PC-3 (cell line): ENCODE measurements around the gene CCNL1. TPM values are rescaled to one million over a fixed set of nuclear protein-coding genes. Genes with fewer than 3 reads are reported as not detected.

Source experiments
- ATAC-seq: fragments of 200-7000 bp; cut with Tn5 transposase; 2 replicates; pipeline ENCODE4 v1.9.1; 2020; ENCODE audit warnings: mild to moderate bottlenecking, moderate library complexity
- BruUV-seq: library from RNA; stranded (reverse); fragments of 400-500 nt; replicated peaks from 2 replicates; lab custom pipeline; 2021; lab: Mats Ljungman, UMichigan
- CTCF ChIA-PET: fragments of 300-600 bp; sonication (Branson Sonifier 250); formaldehyde crosslinking; loops from one replicate; lab custom pipeline; 2022; ENCODE audit warnings: antibody characterized with exemption; lab: Charles Lee
- POLR2A ChIA-PET: fragments of 300-600 bp; sonication (Branson Sonifier 250); formaldehyde crosslinking; loops from one replicate; lab custom pipeline; 2022; ENCODE audit warnings: antibody characterized with exemption; ENCODE audit not compliant: unreplicated experiment; lab: Charles Lee
- DNase-seq: peaks from one replicate; pipeline ENCODE4 v3.0.0-alpha.2; 2015
- H2AFZ ChIP-seq: fragments of 300-600 bp; sonication (generic); 2 replicates; pipeline ENCODE4 v1.6.0; 2016; ENCODE audit warnings: antibody characterized with exemption, low read length
- H3F3A ChIP-seq: fragments of 300-600 bp; sonication (generic); one replicate; pipeline ENCODE4 v1.6.0; 2017; ENCODE audit warnings: antibody characterized with exemption, low read length, control low read depth, mild to moderate bottlenecking; ENCODE audit not compliant: unreplicated experiment
- H3K27ac ChIP-seq: fragments of 300-600 bp; sonication (generic); 2 replicates; pipeline ENCODE4 v1.5.1; 2016; ENCODE audit warnings: mild to moderate bottlenecking, low read length
- H3K27me3 ChIP-seq: fragments of 300-600 bp; sonication (generic); 2 replicates; pipeline ENCODE4 v1.6.1; 2016; ENCODE audit warnings: low read length, mixed read lengths
- H3K36me3 ChIP-seq: fragments of 300-600 bp; sonication (generic); 2 replicates; pipeline ENCODE4 v1.6.1; 2016; ENCODE audit warnings: low read depth, mixed run types, low read length, mixed read lengths
- H3K4me1 ChIP-seq: fragments of 300-600 bp; sonication (generic); 2 replicates; pipeline ENCODE4 v1.5.1; 2016; ENCODE audit warnings: low read length; ENCODE audit not compliant: insufficient read depth
- H3K4me2 ChIP-seq: fragments of 300-600 bp; sonication (generic); 2 replicates; pipeline ENCODE4 v1.6.0; 2016; ENCODE audit warnings: low read length
- H3K4me3 ChIP-seq: fragments of 300-600 bp; sonication (generic); 2 replicates; pipeline ENCODE4 v1.5.1; 2016; ENCODE audit warnings: mild to moderate bottlenecking, low read length, mixed read lengths
- H3K79me2 ChIP-seq: fragments of 300-600 bp; sonication (generic); 2 replicates; pipeline ENCODE4 v1.6.1; 2017; ENCODE audit warnings: low read length, mixed read lengths
- H3K9ac ChIP-seq: fragments of 300-600 bp; sonication (generic); 2 replicates; pipeline ENCODE4 v1.6.0; 2016; ENCODE audit warnings: mild to moderate bottlenecking, low read length
- H3K9me2 ChIP-seq: fragments of 300-600 bp; sonication (generic); replicated peaks from 2 replicates; pipeline ENCODE4 v1.6.1; 2016; ENCODE audit warnings: mixed run types, low read length, mixed read lengths
- H3K9me3 ChIP-seq: fragments of 300-600 bp; sonication (generic); 2 replicates; pipeline ENCODE4 v1.6.1; 2016; ENCODE audit warnings: low read length, mixed read lengths
- H4K20me1 ChIP-seq: fragments of 300-600 bp; sonication (generic); 2 replicates; pipeline ENCODE4 v1.6.1; 2016; ENCODE audit warnings: low read length, mixed read lengths
- EZH2 ChIP-seq: fragments of 300-600 bp; sonication (generic); IDR thresholded peaks from one replicate; pipeline ENCODE4 v1.6.1; 2017; ENCODE audit warnings: antibody characterized with exemption, mild to moderate bottlenecking, low read length; ENCODE audit not compliant: unreplicated experiment
- EZH2phosphoT487 ChIP-seq: fragments of 300-600 bp; sonication (generic); IDR thresholded peaks from 2 replicates; pipeline ENCODE4 v1.6.1; 2018; ENCODE audit warnings: mild to moderate bottlenecking, antibody characterized with exemption, low read length, borderline replicate concordance
- intact Hi-C: fragments of 100-400 bp; cut with micrococcal nuclease; formaldehyde crosslinking; loops from 2 replicates; pipeline ENCODE4 v1.9.0; 2023
- total RNA-seq: library from RNA; depleted of rRNA; stranded (reverse); fragments of >200 nt; gene quantifications from 2 replicates; pipeline ENCODE4 v1.2.3, GENCODE V29; 2014
- TF ChIP-seq, protein P1 (sequence below): fragments of 300-600 bp; sonication (generic); conservative IDR thresholded peaks from 2 replicates; pipeline ENCODE4 v1.5.1; 2017; ENCODE audit warnings: antibody characterized with exemption, low read depth, mild to moderate bottlenecking, low read length

CCNL1 gene
- total RNA-seq, 1 experiment from 2014 or later: 231 TPM

DNA sequence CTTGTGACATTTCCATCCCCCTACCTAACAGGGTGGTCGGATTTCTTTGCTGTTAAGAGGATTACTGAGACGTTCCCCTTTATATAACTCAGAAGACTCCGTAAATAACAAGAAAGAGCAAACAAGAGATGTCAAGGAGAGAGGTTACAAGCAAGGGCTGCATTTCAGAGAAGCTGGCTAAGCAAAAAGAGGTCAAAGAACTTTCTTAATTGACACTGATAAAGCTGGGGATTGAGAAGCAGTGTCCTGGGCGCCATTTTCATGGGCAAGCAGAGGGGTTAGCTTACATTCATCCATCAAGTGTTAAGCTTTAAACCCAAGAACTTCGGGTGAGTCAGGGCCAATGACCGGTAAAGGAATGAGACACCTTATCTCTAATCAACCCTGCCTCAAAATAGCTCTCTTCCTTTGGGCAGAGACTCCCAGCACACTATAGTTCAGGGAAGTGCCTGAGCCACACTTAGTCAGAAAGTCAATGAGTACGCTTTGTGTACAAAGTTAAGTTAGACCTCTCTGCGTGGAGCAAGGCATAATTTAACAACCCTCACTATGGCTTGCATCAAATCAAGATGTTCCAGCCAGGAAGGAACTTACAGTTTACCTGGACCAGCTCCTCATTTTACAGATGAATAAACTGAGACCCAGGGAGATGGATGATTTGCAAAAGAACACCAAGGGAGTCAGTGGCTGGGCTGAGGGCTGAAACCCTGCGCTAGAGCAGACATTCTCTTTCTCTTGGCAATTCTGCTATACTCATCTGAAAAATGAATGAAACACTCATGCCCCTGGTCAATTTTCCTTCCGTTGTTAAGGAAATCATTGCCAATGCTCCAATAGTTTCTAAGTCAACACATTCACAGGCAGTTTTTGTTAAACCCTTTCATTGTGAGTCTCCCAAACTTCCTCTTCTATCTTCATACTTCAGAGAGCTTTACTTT, 44.6 kb downstream of the CCNL1 start:
- ATAC-seq (peak; percentile 63), DNase-seq (peak; percentile 72)
- CTCF ChIA-PET: interaction anchor here (0.6 kb wide), 1 partner anchor 83 kb away, joined by 3 read pairs; no protein-coding TSS in a partner anchor
- BruUV-seq: no TSS peak
- Histone ChIP-seq H4K20me1 (no peaks in the 10 kb centered on the region), H3K36me3 (no peaks in the 10 kb centered on the region), H3K4me2 (no peak overlapping the region), H3F3A (no peaks in the 10 kb centered on the region), H2AFZ (peak overlapping the region; percentile 57), H3K4me3 (no peak overlapping the region), H3K9me3 (no peaks in the 10 kb centered on the region), H3K27me3 (no peaks in the 10 kb centered on the region), H3K9ac (no peak overlapping the region), H3K79me2 (no peaks in the 10 kb centered on the region), H3K9me2 (no peaks in the 10 kb centered on the region; the same call in 1 of the 2 replicates), H3K4me1 (peaks cover 27% of the 10 kb centered on the region), H3K27ac (peak overlapping the region; percentile 12; the same call in 1 of the 2 replicates)
- POLR2A ChIA-PET: interaction anchor here (0.6 kb wide), 2 partner anchors 29 to 33 kb away, joined by 3 to 4 read pairs; no protein-coding TSS in a partner anchor
- TF ChIP-seq EZH2: no peak
- no peak for TF ChIP-seq EZH2phosphoT487
- TF ChIP-seq, protein P1, sequence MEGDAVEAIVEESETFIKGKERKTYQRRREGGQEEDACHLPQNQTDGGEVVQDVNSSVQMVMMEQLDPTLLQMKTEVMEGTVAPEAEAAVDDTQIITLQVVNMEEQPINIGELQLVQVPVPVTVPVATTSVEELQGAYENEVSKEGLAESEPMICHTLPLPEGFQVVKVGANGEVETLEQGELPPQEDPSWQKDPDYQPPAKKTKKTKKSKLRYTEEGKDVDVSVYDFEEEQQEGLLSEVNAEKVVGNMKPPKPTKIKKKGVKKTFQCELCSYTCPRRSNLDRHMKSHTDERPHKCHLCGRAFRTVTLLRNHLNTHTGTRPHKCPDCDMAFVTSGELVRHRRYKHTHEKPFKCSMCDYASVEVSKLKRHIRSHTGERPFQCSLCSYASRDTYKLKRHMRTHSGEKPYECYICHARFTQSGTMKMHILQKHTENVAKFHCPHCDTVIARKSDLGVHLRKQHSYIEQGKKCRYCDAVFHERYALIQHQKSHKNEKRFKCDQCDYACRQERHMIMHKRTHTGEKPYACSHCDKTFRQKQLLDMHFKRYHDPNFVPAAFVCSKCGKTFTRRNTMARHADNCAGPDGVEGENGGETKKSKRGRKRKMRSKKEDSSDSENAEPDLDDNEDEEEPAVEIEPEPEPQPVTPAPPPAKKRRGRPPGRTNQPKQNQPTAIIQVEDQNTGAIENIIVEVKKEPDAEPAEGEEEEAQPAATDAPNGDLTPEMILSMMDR: no peak
- intact Hi-C loops: no loop called here

DNA sequence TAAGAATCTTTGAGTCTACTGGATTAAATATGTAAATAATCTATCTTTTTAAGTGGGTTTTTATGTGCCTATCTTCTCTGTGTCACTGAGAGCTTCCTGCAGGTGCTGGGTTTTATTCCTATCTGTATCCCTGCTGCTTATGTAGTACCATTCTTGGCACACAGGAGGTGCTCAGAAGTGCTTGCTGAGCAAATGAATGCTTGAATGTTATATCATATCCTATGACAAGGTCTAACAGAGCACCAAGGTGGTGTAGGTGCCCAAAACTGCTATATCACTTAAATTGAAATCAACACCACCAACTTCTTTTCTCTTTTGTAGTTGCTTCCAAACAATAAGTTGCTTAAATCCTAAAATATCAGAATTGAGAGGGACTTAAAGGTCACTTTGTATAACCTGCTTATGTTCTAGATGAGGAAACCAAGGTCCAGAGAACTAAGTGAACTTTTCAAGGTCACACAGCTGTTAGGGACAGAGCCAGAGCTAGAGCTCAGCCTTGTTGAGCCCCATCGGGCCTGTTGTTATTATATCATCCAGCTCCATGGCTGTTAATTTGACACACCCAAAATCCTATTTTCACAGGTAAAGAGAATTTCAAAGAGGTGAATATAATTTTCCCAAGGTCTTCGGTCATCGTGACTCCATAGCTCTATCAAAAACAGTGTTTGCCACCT, 46.0 kb downstream of the CCNL1 start:
- TF ChIP-seq, protein P1: peak; percentile 38
- TF ChIP-seq EZH2phosphoT487: no peak
- no TSS peak for BruUV-seq
- Histone ChIP-seq H3K9me2 (no peaks in the 10 kb centered on the region; the same call in 1 of the 2 replicates), H3K27me3 (no peaks in the 10 kb centered on the region), H3K9ac (no peak overlapping the region), H2AFZ (no peak overlapping the region), H3K36me3 (no peaks in the 10 kb centered on the region), H3K9me3 (no peaks in the 10 kb centered on the region), H3K4me1 (peaks cover 17% of the 10 kb centered on the region), H3K4me2 (no peak overlapping the region), H4K20me1 (no peaks in the 10 kb centered on the region), H3K27ac (no peak overlapping the region), H3K79me2 (no peaks in the 10 kb centered on the region), H3F3A (no peaks in the 10 kb centered on the region), H3K4me3 (no peak overlapping the region)
- POLR2A ChIA-PET: interaction anchor here (0.6 kb wide), 1 partner anchor 23 kb away, joined by 4 read pairs; no protein-coding TSS in a partner anchor
- no peak for ATAC-seq
- CTCF ChIA-PET: no interaction called here
- intact Hi-C loops: no loop called here
- DNase-seq: no peak
